AG04450 (cell line): Measurements from ENCODE around the gene CABP2. TPM values are rescaled to one million over a fixed set of nuclear protein-coding genes. Genes with fewer than 3 reads are reported as not detected.

Experiments used
- CTCF ChIA-PET: fragments of 300-600, 350-600 bp; formaldehyde crosslinking; extraction: SDS; loops from one replicate; lab custom pipeline; 2022; ENCODE audit warnings: antibody characterized with exemption, inconsistent platforms; lab: Charles Lee
- POLR2A ChIA-PET: fragments of 350-600 bp; formaldehyde crosslinking; extraction: SDS; loops from one replicate; lab custom pipeline; 2021; ENCODE audit warnings: antibody characterized with exemption, inconsistent platforms; lab: Yijun Ruan, JAX
- DNase-seq: peaks from one replicate; pipeline ENCODE4 v3.0.0-alpha.2; 2011; ENCODE audit warnings: low read depth, low spot score
- H3K27ac ChIP-seq: one replicate; pipeline ENCODE4 v1.5.1; 2012; ENCODE audit warnings: low read depth, low read length, control low read depth
- H3K27me3 ChIP-seq: one replicate; pipeline ENCODE4 v1.6.0; 2012; ENCODE audit warnings: low read length; ENCODE audit not compliant: control insufficient read depth, insufficient read depth
- H3K4me3 ChIP-seq: 2 replicates; pipeline ENCODE4 v1.5.1; 2011; ENCODE audit warnings: mild to moderate bottlenecking, low read depth, low read length, control low read depth
- H3K9me3 ChIP-seq: 2 replicates; pipeline ENCODE4 v1.5.1; 2012; ENCODE audit warnings: low read length; ENCODE audit not compliant: control insufficient read depth, insufficient read depth
- CTCF ChIP-seq: IDR thresholded peaks from 2 replicates; pipeline ENCODE4 v1.5.1; 2011; ENCODE audit warnings: low read depth, low read length, control low read depth, inconsistent platforms
- polyA plus RNA-seq: library from polyadenylated mRNA; depleted of rRNA; stranded (reverse); fragments of >200 nt; gene quantifications from 2 replicates; pipeline ENCODE4 v1.2.3, GENCODE V29; 2011

Gene CABP2
- polyA plus RNA-seq, 1 experiment, result not detected

GRCh38 chr11:67500484-67500821 is 22.8 kb downstream of the CABP2 start:
- ChIA-PET CTCF (no interaction called here), POLR2A (no interaction called here)
- Histone ChIP-seq H3K27ac (no peak overlapping the region), H3K27me3 (no peaks in the 10 kb centered on the region), H3K9me3 (no peaks in the 10 kb centered on the region; the same call in 1 of the 2 replicates), H3K4me3 (no peak overlapping the region)
- DNase-seq, result no peak
- no peak for TF ChIP-seq CTCF

GRCh38 chr11:67499808-67500483 is 23.3 kb downstream of the CABP2 start:
- Histone ChIP-seq H3K27me3 (no peaks in the 10 kb centered on the region), H3K27ac (no peak overlapping the region), H3K4me3 (no peak overlapping the region), H3K9me3 (no peaks in the 10 kb centered on the region; the same call in 1 of the 2 replicates)
- POLR2A ChIA-PET, result interaction anchor here (1.7 kb wide), 1 partner anchor 17 kb away, joined by 3 read pairs; the partner anchor contains the start of gene AIP
- no peak for DNase-seq
- no peak for TF ChIP-seq CTCF
- CTCF ChIA-PET, result no interaction called here

- no peak for DNase-seq
- no peak for TF ChIP-seq CTCF
- POLR2A ChIA-PET, result interaction anchor here (1.7 kb wide), 1 partner anchor 16 kb away, joined by 3 read pairs; the partner anchor contains the start of gene AIP
- H3K4me3 ChIP-seq, result no peak overlapping the region
- H3K27me3 ChIP-seq, result no peaks in the 10 kb centered on the region
- no peaks in the 10 kb centered on the region; the same call in 1 of the 2 replicates for H3K9me3 ChIP-seq
- CTCF ChIA-PET, result no interaction called here
- H3K27ac ChIP-seq, result no peak overlapping the region
Measured at GRCh38 chr11:67498544-67498972, 24.7 kb downstream of the CABP2 start.

GRCh38 chr11:67497656-67498291 is 25.5 kb downstream of the CABP2 start:
- ChIA-PET POLR2A (interaction anchor here (1.7 kb wide), 1 partner anchor 15 kb away, joined by 3 read pairs; the partner anchor contains the start of gene AIP), CTCF (no interaction called here)
- Histone ChIP-seq H3K4me3 (no peak overlapping the region), H3K9me3 (no peaks in the 10 kb centered on the region; the same call in 1 of the 2 replicates), H3K27me3 (no peaks in the 10 kb centered on the region), H3K27ac (no peak overlapping the region)
- no peak for DNase-seq
- no peak for TF ChIP-seq CTCF

GRCh38 chr11:67496113-67496512 is 27.1 kb downstream of the CABP2 start:
- no peak for DNase-seq
- POLR2A ChIA-PET, result no interaction called here
- Histone ChIP-seq H3K27me3 (no peaks in the 10 kb centered on the region), H3K27ac (no peak overlapping the region), H3K9me3 (no peaks in the 10 kb centered on the region; the same call in 1 of the 2 replicates), H3K4me3 (no peak overlapping the region)
- TF ChIP-seq CTCF, result no peak
- CTCF ChIA-PET, result no interaction called here
